Measurements from ENCODE around the gene PRKAB1.

Gene PRKAB1

GRCh38 chr12:119714614-119715267, 46.8 kb downstream of the PRKAB1 start:
- H3K36me3 ChIP-seq (replicated peaks; ENCODE audit: low read depth, low read length) = peaks cover 40% of the 10 kb centered on the region
- TF ChIP-seq EZH2phosphoT487 (IDR thresholded peaks at IDR 0.05; ENCODE audit: low read depth) = no peak
- TF ChIP-seq CTCF (IDR thresholded peaks at IDR 0.05; ENCODE audit: low read depth, low read length) = no peak

GRCh38 chr12:119715268-119715620, 47.3 kb downstream of the PRKAB1 start:
- Histone ChIP-seq H3K27me3 (ENCODE audit: low read depth, low read length) (no peaks in the 10 kb centered on the region), H2AFZ (ENCODE audit: low read depth, low read length) (no peak overlapping the region), H3K27ac (ENCODE audit: low read length) (no peak overlapping the region), H3K36me3 (replicated peaks; ENCODE audit: low read depth, low read length) (peaks cover 35% of the 10 kb centered on the region), H3K4me1 (ENCODE audit: low read length) (no peaks in the 10 kb centered on the region), H3K4me2 (ENCODE audit: low read length) (no peak overlapping the region), H3K9me3 (ENCODE audit: insufficient read depth, low read length) (no peaks in the 10 kb centered on the region), H4K20me1 (ENCODE audit: insufficient read depth, low read length) (no peaks in the 10 kb centered on the region), H3K79me2 (ENCODE audit: low read length) (no peaks in the 10 kb centered on the region), H3K4me3 (ENCODE audit: low read length) (no peak overlapping the region), H3K9ac (ENCODE audit: low read length) (no peak overlapping the region)
- no peak for TF ChIP-seq EZH2phosphoT487 (IDR thresholded peaks at IDR 0.05; ENCODE audit: low read depth)
- TF ChIP-seq CTCF (IDR thresholded peaks at IDR 0.05; ENCODE audit: low read depth, low read length) = no peak

More at GRCh38 chr12:119714614-119715267, 46.8 kb downstream of the PRKAB1 start:
- no peak overlapping the region for H3K4me3 ChIP-seq (ENCODE audit: low read length)
- H3K79me2 ChIP-seq (ENCODE audit: low read length) = no peaks in the 10 kb centered on the region
- H3K4me1 ChIP-seq (ENCODE audit: low read length) = no peaks in the 10 kb centered on the region
- no peaks in the 10 kb centered on the region for H3K27me3 ChIP-seq (ENCODE audit: low read depth, low read length)
- H4K20me1 ChIP-seq (ENCODE audit: insufficient read depth, low read length) = no peaks in the 10 kb centered on the region
- H3K27ac ChIP-seq (ENCODE audit: low read length) = no peak overlapping the region
- no peak overlapping the region for H2AFZ ChIP-seq (ENCODE audit: low read depth, low read length)
- H3K4me2 ChIP-seq (ENCODE audit: low read length) = no peak overlapping the region
- H3K9ac ChIP-seq (ENCODE audit: low read length) = no peak overlapping the region
- H3K9me3 ChIP-seq (ENCODE audit: insufficient read depth, low read length) = no peaks in the 10 kb centered on the region

- Histone ChIP-seq H4K20me1 (ENCODE audit: insufficient read depth, low read length) (no peaks in the 10 kb centered on the region), H3K4me1 (ENCODE audit: low read length) (no peaks in the 10 kb centered on the region), H3K79me2 (ENCODE audit: low read length) (no peaks in the 10 kb centered on the region), H3K27me3 (ENCODE audit: low read depth, low read length) (no peaks in the 10 kb centered on the region), H3K9me3 (ENCODE audit: insufficient read depth, low read length) (no peaks in the 10 kb centered on the region), H3K36me3 (replicated peaks; ENCODE audit: low read depth, low read length) (peaks cover 27% of the 10 kb centered on the region), H3K27ac (ENCODE audit: low read length) (no peak overlapping the region), H3K4me3 (ENCODE audit: low read length) (no peak overlapping the region), H3K4me2 (ENCODE audit: low read length) (no peak overlapping the region), H3K9ac (ENCODE audit: low read length) (no peak overlapping the region), H2AFZ (ENCODE audit: low read depth, low read length) (no peak overlapping the region)
- TF ChIP-seq EZH2phosphoT487 (IDR thresholded peaks at IDR 0.05; ENCODE audit: low read depth) = no peak
- TF ChIP-seq CTCF (IDR thresholded peaks at IDR 0.05; ENCODE audit: low read depth, low read length) = no peak
Measured at GRCh38 chr12:119718141-119718540, 50.2 kb downstream of the PRKAB1 start.

- Histone ChIP-seq H3K4me2 (ENCODE audit: low read length) (no peak overlapping the region), H2AFZ (ENCODE audit: low read depth, low read length) (no peak overlapping the region), H3K4me3 (ENCODE audit: low read length) (no peak overlapping the region), H3K27me3 (ENCODE audit: low read depth, low read length) (no peaks in the 10 kb centered on the region), H3K36me3 (replicated peaks; ENCODE audit: low read depth, low read length) (peaks cover 18% of the 10 kb centered on the region), H3K9me3 (ENCODE audit: insufficient read depth, low read length) (no peaks in the 10 kb centered on the region), H4K20me1 (ENCODE audit: insufficient read depth, low read length) (no peaks in the 10 kb centered on the region), H3K79me2 (ENCODE audit: low read length) (no peaks in the 10 kb centered on the region), H3K27ac (ENCODE audit: low read length) (no peak overlapping the region), H3K9ac (ENCODE audit: low read length) (no peak overlapping the region), H3K4me1 (ENCODE audit: low read length) (no peaks in the 10 kb centered on the region)
- TF ChIP-seq CTCF (IDR thresholded peaks at IDR 0.05; ENCODE audit: low read depth, low read length) (no peak), EZH2phosphoT487 (IDR thresholded peaks at IDR 0.05; ENCODE audit: low read depth) (no peak)
Measured at GRCh38 chr12:119720349-119720748, 52.4 kb downstream of the PRKAB1 start.

All from OCI-LY3 (cell line).